Muscle layer of duodenum (tissue), 2 donors: ENCODE results near the gene LPCAT1.

Experiments
- H3K27ac ChIP-seq: one replicate; pipeline ENCODE4 v1.7.0; 2013; ENCODE audit warnings: mild to moderate bottlenecking, low read length
- H3K27me3 ChIP-seq: one replicate; pipeline ENCODE4 v1.7.0; 2013; ENCODE audit warnings: low read depth, mild to moderate bottlenecking, control low read depth, low read length
- H3K36me3 ChIP-seq, 2 donors: one replicate each; pipeline ENCODE4 v1.7.0; 2013; ENCODE audit warnings: low read length in 2 of 2, control low read depth in 1 of 2, mild to moderate bottlenecking in 1 of 2; ENCODE audit not compliant: insufficient read depth in 2 of 2, control insufficient read depth in 1 of 2
- H3K4me1 ChIP-seq, 2 donors: one replicate each; pipeline ENCODE4 v1.7.0; 2013; ENCODE audit warnings: low read length in 2 of 2, mild to moderate bottlenecking in 2 of 2, control low read depth in 1 of 2, moderate library complexity in 1 of 2; ENCODE audit not compliant: insufficient read depth in 2 of 2, control insufficient read depth in 1 of 2
- H3K4me3 ChIP-seq, 2 donors: one replicate each; pipeline ENCODE4 v1.7.0; 2013; ENCODE audit warnings: low read length in 2 of 2, low read depth in 1 of 2, mild to moderate bottlenecking in 1 of 2
- H3K9me3 ChIP-seq, 2 donors: one replicate each; pipeline ENCODE4 v1.7.0; 2013; ENCODE audit warnings: low read length in 2 of 2, control low read depth in 1 of 2, mild to moderate bottlenecking in 1 of 2; ENCODE audit not compliant: control insufficient read depth in 1 of 2
- donor health status: healthy.

LPCAT1 gene

DNA sequence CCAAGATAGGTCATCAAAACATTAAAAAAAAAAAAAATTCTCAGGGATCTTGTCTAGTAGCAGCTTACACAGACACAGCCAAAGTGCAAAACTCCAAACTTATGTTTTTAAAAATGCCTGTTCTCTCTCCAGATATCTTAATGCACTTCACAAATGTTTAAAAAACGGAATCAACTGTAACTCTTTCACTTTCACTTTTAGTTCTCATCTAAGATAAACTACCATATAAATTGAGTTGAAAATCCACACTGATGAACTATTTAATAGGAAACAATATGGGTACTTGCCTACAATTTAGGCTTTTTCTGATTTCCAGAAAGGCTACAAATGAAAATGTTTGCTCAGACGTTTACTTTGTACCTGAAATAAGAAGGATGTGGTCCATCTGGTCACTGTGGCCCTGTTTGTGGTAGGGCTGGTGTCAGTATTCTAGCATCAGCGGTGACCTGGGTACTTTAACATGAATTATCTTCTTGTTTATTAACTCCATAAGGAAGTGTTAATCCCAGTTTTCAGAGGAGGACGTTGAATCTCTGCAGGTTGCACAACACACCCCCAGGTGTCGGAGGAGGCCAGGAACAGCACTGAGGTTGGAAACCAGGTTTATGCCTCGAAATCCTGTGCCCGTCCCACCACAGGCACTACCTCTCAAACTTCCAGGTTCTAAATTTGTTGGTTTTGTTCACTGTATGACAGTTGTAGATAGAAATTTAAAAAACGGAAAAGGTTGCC is 13.3 kb upstream of the LPCAT1 start:
- H3K4me3 ChIP-seq = peak overlapping the region; percentile 15 to 44
- H3K9me3 ChIP-seq = no peaks in the 10 kb centered on the region
- no peaks in the 10 kb centered on the region for H3K36me3 ChIP-seq
- H3K4me1 ChIP-seq = no peaks in the 10 kb centered on the region
- H3K27me3 ChIP-seq = no peaks in the 10 kb centered on the region
- H3K27ac ChIP-seq = peak overlapping the region; percentile 10

DNA sequence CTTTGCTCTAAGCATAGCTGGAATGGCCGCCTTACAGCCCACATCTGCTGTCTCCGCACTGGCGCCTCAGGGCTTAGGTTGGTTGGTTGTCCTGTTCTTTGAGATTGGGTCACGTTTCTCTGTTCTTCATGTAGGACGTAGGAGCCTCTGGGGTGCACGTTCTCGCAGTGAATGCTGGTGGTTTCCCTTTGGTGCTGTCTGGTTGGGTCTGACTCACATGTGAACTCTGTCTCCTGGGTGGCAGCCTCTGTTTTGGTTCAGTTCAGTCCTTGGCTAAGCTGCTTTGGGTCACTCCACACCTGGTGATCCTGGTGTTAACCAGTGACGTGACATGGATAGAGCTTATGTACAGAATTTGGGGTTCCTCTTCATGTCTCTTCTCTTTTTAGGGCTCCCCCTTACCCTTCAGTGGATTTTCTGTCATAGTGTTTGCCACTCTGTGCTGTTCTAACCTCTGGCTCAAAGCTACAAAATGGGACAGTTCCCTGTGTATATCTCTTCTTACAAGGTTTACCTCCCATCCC is 12.6 kb upstream of the LPCAT1 start:
- Histone ChIP-seq H3K36me3 (no peaks in the 10 kb centered on the region), H3K9me3 (no peaks in the 10 kb centered on the region), H3K27ac (peak overlapping the region; percentile 10), H3K4me1 (no peaks in the 10 kb centered on the region), H3K27me3 (no peaks in the 10 kb centered on the region), H3K4me3 (peak overlapping the region; percentile 15 to 44)

DNA sequence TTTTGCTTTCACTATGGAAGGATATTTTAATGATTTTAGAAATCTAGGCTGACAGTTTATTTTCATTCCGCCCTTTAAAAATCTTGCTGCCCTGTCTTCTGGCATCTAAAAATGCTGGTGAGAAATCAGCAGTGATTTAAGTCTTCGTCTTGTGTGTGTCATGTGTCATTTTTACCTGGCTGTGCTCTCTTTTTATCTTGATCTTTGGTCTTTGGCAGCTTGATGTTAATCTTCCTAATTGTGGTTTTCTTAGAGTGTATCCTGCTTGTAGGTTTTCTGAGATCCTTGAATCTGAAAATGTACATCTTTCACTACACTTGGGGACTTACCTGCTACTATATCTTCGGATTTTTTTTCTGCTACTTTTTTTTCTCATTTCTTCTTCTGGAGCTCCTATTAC is 11.9 kb upstream of the LPCAT1 start:
- Histone ChIP-seq H3K4me1 (no peaks in the 10 kb centered on the region), H3K27me3 (no peaks in the 10 kb centered on the region), H3K36me3 (no peaks in the 10 kb centered on the region), H3K4me3 (peak overlapping the region in 1 of 2 donors; percentile 44), H3K27ac (no peak overlapping the region), H3K9me3 (no peaks in the 10 kb centered on the region)

DNA sequence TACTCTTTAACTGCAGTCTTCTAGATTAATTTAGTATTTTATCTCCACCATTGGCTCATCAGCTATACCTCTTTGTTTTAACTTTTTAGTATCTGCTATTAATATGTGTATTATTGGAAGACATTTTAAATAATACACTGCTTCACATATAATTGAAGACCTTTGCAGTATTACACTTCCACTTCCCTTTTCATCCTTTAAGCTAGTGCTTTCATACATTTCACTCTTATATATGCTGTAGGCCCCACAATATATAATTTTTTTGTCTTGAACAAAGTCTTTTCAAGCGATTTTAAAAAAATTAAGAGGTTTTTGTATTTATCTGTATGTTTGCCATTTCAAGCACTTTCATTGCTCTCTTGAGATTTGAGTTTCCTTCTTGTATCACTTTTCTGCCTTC is 8.6 kb upstream of the LPCAT1 start:
- Histone ChIP-seq H3K4me1 (no peaks in the 10 kb centered on the region), H3K9me3 (peaks cover 0 to 3% of the 10 kb centered on the region in 2 donors), H3K27ac (no peak overlapping the region), H3K4me3 (no peak overlapping the region), H3K27me3 (no peaks in the 10 kb centered on the region), H3K36me3 (no peaks in the 10 kb centered on the region)

DNA sequence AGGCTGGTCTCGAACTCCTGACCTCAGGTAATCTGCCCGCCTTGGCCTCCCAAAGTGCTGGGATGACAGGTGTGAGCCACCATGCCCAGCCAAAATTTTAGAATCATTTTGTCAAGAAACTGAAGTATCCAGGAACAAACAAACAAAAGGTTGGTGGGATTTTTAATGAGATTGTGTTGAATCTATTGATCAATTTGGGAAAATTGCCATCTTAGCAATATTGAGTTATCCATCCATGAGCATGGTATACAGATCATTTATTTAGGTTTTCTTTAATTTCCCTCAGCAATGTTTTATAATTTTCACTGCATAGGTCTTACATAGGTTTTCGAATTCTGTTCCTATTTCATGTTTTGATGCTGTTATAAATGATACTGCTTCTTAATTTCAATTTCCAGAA is 5.7 kb upstream of the LPCAT1 start:
- Histone ChIP-seq H3K27me3 (no peaks in the 10 kb centered on the region), H3K27ac (no peak overlapping the region), H3K4me3 (no peak overlapping the region), H3K9me3 (peaks cover 0 to 3% of the 10 kb centered on the region in 2 donors), H3K4me1 (peaks cover 0 to 3% of the 10 kb centered on the region in 2 donors), H3K36me3 (no peaks in the 10 kb centered on the region)

DNA sequence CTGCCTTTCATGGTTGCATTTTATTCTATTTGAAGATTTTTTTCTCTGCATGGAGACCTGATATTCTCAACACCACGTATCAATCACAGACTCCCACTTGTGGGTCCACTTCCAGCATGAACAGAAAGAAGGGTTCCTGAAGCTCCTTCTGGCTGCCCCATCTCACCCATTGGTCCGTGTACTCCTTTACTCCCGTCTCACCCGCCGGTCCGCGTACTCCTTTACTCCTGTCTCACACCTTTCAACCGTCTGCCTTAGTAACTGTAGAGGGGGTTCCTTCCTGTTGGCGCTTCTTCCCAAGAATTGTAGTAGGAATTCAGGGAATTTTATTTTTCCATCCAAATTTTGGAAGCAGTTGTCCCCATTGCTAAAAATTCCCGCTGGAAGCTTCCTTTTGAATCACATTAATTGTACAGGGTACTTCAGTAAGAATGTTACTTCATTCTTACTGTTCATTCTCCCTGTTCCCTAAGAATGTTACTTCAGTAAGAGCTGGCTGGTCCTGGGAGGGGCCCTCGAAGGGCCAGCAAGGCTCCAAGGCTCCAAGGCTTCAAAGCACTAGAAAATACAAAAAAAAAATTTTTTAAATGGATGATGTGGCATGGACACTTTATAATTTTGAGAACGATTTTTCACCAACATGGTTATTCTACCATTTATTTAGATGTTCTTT is 3.9 kb upstream of the LPCAT1 start:
- H3K36me3 ChIP-seq = no peaks in the 10 kb centered on the region
- no peaks in the 10 kb centered on the region for H3K27me3 ChIP-seq
- peaks cover 0 to 3% of the 10 kb centered on the region in 2 donors for H3K9me3 ChIP-seq
- H3K27ac ChIP-seq = no peak overlapping the region
- no peak overlapping the region for H3K4me3 ChIP-seq
- H3K4me1 ChIP-seq = peaks cover 0 to 9% of the 10 kb centered on the region in 2 donors

DNA sequence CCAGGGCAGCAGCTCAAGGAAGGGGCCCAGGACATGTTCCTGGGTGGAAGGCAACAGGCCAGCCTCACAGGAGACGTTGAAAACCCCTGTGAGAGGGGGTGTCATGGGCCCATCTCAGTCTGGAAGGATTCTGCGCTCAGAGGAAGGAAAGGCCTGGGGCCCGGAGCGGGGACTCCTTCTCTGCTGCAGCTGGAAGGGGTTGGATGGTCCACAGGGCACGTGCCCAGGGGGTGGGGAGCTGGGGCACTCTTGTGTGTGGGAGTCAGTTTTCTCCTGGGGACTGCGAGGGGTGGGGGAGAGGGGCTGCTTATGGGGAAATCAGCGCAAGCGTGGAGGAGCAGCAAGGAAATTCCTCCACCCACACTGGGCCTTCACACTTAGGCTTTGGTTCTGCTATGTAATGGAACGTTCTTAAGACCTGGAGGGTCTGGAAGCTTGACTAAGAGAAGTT is 2.9 kb upstream of the LPCAT1 start:
- peaks cover 0 to 19% of the 10 kb centered on the region in 2 donors for H3K4me1 ChIP-seq
- H3K27me3 ChIP-seq = no peaks in the 10 kb centered on the region
- H3K4me3 ChIP-seq = no peak overlapping the region
- H3K9me3 ChIP-seq = peaks cover 0 to 3% of the 10 kb centered on the region in 2 donors
- no peak overlapping the region for H3K27ac ChIP-seq
- H3K36me3 ChIP-seq = no peaks in the 10 kb centered on the region

DNA sequence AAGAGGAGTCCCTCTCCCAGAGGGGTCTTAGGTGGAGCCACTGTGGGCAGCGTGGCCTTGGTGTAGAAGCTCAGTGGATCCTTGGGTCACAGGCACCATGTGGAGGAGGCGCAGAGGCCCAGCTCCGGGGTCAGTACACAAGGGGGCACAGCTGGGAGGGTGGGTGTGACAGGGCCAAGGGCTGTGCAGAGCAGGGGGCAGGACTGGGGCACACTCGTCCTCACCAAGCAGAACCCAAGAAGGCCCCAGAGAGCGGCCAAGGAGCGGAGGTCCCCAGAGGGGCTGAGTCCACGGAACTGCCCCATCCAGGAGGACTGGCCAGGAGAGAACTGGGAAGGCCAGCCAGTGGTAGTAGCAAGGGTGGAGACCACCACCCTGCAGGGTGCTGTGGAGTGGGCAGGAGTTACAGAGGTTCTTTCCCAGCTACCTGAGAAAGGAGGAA is 2.5 kb upstream of the LPCAT1 start:
- Histone ChIP-seq H3K9me3 (peaks cover 0 to 3% of the 10 kb centered on the region in 2 donors), H3K27ac (no peak overlapping the region), H3K36me3 (no peaks in the 10 kb centered on the region), H3K4me1 (peaks cover 0 to 22% of the 10 kb centered on the region in 2 donors), H3K4me3 (no peak overlapping the region), H3K27me3 (no peaks in the 10 kb centered on the region)

DNA sequence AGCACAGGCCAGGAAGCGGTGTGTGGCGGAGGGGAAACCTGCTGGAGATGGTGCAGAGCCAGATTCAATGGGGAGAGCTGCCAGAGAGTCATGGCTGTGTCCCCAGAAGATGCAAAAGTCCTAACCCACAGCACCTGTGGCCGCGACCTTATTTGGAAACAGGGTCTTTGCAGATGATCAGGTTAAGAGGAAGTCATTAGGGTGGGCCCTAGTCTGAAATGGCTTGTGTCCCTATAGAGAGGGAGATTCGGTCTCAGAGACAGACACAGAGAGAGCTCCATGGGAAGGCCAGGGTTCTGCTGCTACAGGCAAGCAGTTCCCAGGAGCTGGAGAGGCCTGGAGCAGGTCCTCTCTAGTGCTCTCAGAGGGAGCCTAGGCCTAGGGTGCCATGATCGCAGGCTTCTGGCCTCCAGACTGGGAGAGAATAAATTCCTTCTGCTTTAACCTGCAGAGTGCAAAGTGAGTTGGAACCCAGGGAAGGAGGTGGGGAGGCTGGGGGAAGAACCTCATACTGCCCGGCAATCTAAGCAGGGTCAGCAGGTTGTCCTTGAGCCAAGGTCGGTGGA is 1.9 kb upstream of the LPCAT1 start:
- Histone ChIP-seq H3K36me3 (no peaks in the 10 kb centered on the region), H3K9me3 (peaks cover 0 to 3% of the 10 kb centered on the region in 2 donors), H3K4me1 (peaks cover 0 to 22% of the 10 kb centered on the region in 2 donors), H3K27me3 (no peaks in the 10 kb centered on the region), H3K4me3 (no peak overlapping the region), H3K27ac (no peak overlapping the region)

DNA sequence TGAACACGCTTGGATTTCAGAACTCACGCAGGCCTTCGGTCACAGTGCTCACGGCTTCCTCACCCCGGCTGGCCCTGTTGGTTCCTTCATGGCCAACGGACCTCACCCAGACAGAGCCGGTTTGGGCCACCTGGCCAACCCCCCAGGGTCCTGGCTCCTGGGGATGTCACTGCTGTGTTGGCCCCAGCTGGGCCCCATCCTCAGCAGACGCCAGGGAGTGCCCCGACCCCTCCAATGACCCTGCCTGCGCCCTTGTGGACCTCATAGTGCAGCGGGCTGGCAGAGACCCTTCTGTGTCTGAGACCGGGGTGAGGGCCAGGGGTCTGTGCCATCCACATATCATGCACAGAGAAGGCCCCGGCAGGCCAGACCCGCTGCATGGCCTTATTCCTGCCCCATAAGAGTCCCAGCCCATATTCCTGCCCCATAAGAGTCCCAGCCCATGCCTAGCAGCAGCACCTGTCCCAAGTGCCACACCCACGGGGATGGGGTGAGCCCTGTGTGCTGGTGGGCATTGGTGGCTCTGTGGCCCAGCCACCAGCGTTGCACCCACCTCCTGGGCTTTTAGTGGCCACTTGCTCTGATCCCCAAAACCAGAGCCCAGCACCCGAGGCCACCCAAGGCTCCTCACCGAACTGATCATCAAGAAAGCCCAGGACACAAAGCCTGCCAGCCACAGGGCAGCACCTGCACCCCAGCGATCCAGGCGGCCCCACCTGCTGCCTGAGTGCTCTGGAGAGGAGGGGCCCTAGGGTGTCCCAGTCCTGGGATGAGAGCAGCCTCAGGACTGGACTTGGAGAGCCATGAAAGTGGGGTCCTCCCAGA is 1.3 kb upstream of the LPCAT1 start:
- Histone ChIP-seq H3K27me3 (no peaks in the 10 kb centered on the region), H3K4me3 (peak overlapping the region in 1 of 2 donors; percentile 75), H3K9me3 (peaks cover 0 to 3% of the 10 kb centered on the region in 2 donors), H3K36me3 (peaks cover 0 to 5% of the 10 kb centered on the region in 2 donors), H3K4me1 (peaks cover 0 to 22% of the 10 kb centered on the region in 2 donors), H3K27ac (no peak overlapping the region)

DNA sequence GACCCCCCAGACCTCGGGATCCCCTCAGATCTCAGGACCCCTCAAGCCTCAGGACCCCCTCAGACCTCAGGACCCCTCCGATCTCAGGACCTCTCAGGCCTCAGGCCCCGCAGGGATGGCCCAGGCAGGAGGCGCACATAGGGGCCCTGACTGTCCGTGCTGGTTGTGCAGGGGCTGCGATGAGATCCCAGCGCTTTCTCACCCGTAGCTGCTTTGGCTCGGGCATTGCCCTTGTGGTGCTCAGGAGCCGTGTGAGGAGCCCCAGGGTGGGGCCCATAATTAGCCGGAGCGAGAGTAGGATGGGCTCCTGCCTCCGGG is 680 bp upstream of the LPCAT1 start:
- Histone ChIP-seq H3K27ac (no peak overlapping the region), H3K36me3 (peaks cover 0 to 10% of the 10 kb centered on the region in 2 donors), H3K4me3 (peak overlapping the region; percentile 42 to 75), H3K4me1 (peaks cover 0 to 22% of the 10 kb centered on the region in 2 donors), H3K27me3 (no peaks in the 10 kb centered on the region), H3K9me3 (peaks cover 0 to 1% of the 10 kb centered on the region in 2 donors)
